GM18502 (cell line): Measurements from ENCODE around the gene GADL1.

Experiments
- ATAC-seq: cut with Tn5 transposase; IDR thresholded peaks from one replicate; pipeline ENCODE4 v1.9.1; 2021; ENCODE audit warnings: mild to moderate bottlenecking; ENCODE audit not compliant: unreplicated experiment, poor library complexity

GADL1 gene

DNA sequence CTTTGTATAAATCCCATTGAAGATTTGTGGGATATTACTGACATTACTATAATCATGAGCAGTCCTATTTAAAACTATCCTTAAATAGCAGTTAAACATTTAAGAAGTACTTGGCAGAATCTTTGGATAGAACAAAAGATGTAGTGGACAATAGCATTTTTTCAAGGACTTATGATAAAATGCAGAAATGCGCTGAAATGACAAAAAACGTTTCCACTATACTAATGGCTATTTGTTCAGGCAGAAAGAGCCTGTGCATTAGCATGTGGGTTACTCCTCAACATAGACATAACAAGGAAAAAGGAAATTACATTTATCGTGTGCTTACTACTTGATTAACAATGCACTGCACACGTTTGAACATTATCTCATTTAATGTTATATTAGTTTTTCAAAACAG, 80.7 kb downstream of the GADL1 start:
- no peak for ATAC-seq

DNA sequence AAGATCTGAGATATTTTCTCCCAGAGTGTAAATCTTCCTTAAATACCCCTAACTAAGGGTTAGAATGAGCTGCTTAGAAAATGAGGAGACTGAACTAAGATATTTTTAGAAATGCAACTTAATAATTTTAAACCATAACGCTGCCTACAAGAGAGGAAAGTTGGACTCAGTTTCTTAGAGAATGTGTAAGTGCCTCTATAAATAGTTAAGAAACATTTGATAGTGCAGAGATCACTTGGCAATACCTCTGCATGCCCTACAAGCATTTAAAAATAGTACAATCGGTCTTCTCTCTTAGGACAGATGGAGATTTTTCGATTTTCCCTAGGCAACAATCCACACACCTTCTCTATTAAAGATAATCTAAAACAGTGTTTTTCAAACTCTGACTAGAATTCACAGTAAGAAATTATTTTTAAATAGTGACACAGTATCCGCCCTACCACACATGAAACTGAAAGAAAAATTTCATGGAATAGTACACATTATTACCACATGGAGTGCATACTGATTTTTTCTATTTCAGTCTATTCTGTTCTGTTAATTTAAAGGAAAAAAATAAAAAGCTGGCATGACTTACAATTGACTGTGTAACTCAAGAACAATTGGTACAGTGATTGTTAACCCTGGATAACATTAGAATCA, 83.2 kb downstream of the GADL1 start:
- no peak for ATAC-seq

DNA sequence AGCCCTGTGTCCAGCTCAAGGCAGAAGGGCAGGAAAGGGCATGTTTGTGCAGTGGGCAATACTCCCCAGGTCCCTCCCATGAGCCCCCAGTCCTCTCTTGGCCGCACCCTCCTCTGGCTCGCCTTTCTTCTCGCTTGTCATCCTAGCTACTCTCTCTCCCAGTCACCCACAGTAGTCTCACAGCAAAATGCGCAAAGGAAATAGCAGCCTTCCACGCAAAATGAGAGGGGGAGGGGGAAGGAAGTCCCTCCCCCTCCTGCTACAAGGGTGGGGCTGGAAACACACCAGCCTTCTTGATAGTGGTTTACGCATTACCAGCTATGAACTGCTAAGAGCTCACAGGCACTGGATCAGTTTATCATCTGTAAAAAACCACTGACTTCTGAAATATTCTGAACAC, 83.8 kb downstream of the GADL1 start:
- ATAC-seq: no peak

DNA sequence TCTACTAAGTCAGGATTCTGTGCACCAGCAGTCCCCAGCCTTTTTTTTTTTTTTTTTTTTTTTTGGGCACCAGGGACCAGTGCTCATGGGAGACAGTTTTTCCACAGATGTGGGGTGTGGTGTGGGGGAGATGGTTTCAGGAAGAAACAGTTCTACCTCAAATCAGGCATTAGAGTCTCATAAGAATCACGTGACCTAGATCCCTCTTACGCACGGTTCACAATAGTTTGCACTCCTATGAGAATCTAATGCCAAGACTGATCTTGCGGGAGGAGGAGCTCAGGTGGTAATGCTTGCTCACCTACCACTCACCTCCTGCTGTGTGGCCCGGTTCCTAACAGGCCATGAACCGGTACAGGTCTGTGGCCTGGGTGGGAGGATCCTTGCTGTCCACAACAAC, 88.8 kb downstream of the GADL1 start:
- no peak for ATAC-seq

DNA sequence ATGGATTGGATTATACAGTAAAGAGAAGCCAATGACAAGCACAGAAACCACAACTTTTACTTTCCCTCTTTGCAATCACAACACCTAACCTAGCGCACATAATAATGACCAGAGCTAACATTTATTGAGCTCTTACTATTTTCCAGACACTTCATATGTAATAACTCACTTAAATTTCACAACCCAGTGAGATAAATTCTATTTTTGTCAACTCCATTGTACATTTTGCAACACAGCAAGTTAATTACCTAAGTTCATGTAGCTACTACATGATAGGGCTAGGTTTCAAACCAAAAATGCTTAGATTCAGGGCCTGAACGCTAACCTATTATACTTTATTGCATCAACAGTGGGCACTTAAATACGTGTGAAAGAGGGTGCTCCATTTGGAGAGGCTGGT, 89.5 kb downstream of the GADL1 start:
- ATAC-seq: no peak

DNA sequence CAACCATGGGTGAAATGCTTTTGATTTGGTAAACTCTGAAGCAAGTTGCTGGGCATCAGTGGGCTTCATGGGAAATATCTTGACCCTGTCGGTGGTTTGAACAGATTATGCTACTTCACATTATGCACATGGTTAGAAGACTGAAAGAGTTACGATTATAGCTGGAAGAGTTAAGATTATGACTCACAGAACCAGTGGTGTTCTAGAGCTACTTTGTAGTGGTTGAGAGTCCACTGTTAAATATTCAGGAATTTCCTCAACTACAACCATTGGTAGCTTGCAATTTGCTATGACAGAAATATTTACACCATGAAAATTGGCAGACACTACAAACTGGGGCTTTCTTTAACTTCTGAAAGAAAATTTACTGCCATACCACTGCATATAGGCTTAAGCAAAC, 99.3 kb downstream of the GADL1 start:
- no peak for ATAC-seq

DNA sequence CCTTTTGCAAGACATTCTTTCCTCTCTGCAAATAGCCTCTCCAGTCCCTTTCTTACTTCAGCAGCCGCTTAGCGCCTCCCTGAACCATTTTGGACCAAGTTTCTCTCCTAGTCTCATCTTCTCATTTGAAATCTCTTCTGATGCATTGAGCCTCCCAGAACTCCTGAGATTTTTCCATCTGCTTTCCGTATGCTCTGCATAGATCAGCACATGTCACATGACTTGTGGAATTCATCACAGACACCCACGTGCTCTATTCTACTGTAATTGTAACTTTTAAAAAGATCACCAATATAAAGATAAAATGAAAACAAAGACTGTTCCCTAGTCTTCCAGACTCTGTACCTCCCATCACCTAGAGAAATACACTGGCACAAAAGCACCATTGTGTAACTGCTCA, 100.7 kb downstream of the GADL1 start:
- no peak for ATAC-seq

DNA sequence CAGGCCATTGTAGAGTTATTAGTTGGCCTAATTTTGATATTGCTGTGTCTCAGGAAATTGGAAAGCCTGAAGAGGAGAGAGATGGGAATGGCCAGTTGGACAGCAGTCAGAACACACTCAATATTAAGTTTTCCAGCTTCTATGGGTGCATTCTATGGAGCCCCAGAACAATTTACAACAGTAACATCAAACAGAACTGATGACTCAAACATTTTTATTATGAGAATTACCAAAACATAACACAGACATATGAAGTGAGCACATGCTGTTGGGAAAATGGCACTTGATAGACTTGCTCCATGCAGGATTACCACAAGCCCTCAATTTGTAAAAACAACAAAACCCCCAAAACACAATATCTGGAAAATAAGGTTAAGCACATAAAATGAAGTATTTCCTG, 104.3 kb downstream of the GADL1 start:
- ATAC-seq: no peak

DNA sequence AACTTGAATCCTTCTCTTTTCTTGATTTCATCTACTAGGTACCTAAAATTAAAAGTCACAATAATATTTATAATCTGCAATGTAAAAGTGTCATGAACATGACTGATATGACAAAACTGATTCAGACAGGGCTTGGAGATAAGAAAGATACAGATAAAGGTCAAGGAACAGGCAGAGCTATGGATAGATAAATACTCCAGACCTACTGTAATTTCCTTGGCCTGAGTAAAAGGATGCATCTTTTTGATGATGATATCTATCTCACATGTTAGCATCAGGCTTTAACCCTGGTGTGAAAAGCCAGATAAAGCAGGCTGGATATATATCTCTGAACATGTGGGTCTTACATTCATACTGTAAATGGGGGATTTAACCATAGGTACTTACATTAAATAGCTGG, 108.1 kb downstream of the GADL1 start:
- no peak for ATAC-seq

DNA sequence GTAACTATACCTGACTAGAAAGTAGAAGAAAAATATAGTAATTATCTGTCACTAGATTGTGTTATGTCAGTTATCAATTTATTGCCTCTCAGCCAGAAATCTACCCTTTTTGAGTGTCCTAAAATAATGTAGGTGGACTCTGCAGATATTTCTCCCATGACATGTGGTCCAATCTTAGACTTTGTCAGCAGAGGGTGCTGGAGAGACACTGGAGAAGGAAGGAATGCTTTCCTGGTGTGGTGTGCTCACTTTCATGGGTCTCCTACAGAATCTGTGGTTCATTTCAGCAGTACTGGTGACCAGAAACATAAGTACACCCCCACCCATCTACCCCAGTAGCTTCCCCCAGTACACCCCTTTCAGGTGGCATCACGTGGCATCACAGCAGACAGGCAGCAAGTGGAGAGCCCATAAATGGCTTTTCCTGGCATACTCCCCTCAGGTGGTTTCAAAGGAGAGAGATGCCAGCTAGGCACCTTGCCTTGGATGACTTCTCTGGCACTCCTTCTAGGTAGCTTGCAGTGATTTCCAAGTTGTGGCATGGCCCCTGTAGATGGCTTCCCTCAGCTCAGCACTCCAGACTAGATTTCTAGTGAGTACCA, 114.7 kb downstream of the GADL1 start:
- no peak for ATAC-seq

DNA sequence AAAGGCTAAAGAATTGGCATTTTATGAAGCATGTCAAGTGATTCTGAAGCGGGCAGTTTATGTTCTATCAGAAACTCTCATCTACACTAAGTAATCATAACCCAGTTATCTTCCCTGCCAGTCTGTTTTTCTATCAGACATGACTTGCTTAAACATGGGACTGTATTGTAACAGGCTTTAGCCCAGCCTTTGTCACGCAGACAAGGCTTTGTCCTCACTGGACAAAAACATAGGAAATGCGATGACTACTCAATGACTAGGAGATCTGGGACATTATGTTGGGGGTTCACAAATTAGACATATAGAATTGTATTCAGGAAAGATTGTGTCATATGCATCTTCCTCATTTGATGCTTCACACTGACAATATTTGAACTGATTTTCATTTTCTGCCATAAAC, 115.5 kb downstream of the GADL1 start:
- ATAC-seq: no peak

DNA sequence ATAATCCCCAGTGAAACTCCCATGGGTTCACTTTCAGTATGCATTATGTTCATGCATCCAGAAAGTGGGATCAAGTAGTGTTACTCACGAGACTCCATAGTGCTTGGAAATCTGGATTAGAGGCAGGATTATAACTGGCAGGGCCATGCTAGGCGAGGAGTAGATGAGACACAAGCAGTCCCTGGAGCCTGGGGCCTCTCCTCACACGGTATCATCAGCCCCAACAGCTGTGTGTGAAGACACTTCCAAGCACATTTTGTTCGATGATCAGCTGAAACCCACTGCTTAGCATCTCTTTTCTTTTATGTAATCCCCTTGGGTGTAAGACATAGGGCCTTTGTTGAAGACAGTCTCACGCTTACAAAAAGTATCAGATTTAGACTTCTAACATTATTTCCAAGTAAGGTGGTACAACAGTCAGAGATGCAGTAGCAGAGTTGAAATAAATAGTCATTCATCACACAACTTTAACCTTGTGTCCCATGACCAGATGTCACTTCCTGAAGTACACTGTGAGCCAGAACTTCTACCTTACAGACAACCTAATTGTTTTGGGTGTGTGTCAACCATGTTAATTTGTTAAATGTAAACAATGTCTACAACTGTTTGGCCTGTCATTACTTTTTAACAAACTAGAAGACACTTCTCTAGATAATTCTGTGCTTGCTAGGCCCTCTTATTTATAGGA, 116.9 kb downstream of the GADL1 start:
- no peak for ATAC-seq

DNA sequence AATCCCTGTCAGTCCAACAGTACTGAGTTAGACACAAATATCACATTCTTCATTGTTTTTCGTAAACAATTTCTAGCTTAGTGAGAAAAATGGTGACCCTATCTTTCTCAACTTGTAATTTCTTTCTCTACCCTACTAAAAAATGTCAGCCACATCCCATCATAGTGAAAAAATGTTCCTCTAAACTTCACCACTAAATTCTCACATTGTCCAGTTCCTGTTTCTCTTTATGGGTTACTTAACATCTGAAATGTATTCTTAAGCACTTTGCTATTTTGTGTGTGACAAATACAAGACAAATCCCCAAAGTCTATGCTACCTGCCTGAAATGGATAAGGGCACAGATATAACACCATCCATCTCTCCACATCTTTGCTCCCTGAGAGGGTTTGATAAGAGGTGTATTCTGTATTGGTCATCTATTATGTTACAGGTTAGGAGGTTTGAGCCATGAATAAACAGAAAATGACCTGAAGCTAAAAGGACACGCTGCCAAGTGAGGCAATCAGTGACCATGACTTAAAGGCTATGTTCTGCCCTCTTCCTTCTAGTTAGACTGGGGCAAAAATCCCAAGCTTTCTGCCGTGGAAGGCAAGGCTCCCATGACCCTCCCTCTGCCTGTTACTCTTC, 118.2 kb downstream of the GADL1 start:
- no peak for ATAC-seq

DNA sequence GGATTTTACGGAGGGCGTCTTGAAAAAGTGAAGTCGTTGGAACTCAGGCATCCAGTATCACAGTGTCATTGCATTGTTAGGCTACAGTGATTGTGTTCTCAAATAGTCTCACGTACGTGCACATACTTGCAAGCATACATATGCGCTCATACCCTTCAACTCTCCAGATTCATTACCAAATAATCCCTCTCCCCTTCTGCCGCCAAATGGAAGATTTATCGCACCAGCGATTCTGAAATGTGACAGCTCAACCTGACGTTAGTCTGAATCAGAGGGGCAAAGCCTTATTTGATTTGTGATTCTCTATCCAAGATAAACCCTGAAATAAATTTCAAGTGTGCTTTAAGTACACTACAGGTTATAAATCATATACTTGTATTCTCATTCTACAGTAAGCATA, 119.4 kb downstream of the GADL1 start:
- ATAC-seq: no peak

DNA sequence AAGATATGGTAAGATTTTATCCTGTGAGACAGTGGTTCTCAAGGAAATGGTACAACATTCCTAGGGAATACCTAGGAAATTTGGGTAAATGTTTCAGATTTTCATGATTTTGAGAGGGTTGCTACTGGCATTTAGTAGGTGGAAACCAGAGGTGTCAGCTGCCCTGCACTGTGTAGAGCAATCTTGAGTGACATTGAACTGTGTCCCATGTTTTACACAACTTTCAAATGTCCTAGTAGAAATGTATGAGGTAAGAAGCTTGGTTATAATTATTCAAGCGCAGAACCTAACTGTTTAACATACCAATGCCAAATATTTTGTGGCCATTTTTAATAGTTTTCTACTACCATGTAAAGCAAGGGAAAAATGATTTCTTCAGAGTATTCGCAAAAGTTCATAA, 120.4 kb downstream of the GADL1 start:
- no peak for ATAC-seq

DNA sequence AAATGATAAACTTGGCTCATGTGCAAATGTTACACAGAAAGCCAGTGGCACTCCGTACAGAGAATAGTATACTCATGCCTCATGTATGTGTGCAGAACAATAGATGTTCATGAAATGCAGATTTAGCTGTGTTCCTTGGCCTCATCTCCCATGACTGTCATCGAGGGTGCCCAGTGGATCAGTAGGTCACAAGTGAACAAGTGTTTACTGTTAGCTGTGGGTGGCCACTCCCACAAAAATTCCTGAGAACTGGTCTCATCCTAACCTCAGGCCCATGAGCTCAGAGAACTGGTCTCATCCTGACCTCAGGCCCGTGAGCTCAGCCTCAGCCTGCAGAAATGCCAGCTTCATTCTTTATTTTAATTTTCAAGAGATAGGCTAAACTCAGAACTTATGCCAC, 124.1 kb downstream of the GADL1 start:
- ATAC-seq: no peak

DNA sequence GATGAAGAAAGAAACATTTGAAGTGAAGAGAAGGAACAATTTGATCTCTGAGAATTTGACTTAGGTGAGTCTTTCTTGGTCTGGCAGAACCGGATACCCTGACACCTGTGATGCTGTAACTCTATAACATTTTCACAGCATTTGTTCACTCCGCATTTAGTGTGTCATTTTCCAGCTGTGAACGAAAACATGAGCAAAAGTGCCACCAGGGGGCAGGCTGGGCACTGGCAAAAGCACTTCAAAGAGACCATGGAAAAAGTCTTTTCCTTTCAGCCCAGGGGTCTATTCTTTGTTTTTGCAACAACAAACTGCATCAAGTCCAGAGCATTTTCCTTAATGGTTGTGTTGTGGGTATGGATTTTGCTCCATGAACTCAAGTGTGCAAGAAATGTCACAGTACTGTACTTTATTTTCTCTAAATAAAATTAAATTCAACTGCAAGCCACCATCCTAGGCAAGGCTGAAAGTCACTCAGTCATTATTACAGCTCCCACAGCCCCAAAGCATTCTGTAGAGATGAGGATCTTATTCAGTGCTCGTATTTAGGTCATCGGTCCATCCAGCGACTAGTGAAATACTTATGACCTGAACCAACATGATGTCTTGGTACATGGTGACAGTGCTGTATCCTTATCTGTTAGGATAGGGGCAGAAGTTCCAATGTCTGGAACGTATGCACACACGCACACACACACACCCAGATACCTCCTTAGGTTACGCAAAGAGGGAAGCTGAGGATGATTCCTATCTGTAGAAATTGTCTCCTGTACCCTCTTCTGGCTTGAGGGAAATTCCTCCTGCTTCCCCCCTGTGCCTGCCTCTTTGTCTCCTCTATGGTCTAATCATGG, 125.5 kb downstream of the GADL1 start:
- no peak for ATAC-seq

DNA sequence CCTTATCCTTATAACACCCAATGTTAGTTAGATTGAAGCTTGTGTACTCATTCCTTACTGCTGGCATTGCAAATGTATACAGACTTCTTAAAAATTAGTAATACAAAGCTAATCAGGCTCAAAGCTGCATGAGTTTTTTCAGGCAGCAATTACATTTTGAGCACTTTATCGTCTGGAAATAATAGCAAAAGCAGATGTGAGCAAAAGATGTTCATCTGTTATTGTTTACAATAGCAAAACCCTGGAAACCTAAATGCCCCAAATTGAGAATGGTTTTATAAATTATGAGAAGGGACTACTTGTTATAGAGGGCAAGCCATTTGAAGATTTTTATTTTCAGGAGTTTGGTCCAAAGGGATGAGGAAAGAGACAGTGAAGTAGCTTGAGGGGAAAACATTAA, 126.4 kb downstream of the GADL1 start:
- no peak for ATAC-seq

DNA sequence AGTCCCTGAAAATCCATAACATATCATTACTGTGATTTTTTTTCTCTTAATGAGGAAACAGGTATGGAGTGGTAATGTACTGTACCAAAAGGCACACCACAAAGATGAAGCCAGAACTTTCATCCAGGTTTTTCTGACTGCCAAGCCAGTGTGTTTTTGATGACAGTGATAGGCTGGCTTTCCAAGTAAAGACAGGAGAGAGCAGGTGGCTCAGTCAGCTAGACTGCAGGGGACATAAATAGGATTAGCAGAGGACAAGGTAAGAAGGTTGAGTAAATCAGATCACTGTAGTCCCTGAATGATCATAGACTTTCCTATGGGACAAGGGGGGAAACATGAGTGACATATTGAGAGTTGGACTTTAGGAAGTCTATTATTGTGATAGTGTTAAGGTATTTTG, 127.9 kb downstream of the GADL1 start:
- ATAC-seq: no peak

DNA sequence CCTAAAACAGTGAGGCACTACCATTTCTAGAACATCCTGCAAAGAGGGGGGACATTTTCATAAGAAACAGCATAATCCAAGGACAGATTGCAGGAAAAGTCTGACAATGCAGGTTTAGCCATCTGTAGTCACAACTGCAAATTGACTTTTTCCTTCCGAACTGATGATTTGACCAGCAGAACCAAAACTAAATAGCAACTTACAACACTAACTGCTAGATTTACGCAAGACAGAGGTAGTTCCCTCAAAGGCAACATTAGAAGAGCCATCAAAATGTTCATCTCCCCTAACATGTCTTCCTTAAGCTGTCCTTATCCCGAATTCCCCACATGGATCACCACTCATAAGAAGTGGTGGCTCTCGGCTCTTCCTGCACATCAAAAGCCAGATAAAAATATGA, 129.6 kb downstream of the GADL1 start:
- no peak for ATAC-seq

DNA sequence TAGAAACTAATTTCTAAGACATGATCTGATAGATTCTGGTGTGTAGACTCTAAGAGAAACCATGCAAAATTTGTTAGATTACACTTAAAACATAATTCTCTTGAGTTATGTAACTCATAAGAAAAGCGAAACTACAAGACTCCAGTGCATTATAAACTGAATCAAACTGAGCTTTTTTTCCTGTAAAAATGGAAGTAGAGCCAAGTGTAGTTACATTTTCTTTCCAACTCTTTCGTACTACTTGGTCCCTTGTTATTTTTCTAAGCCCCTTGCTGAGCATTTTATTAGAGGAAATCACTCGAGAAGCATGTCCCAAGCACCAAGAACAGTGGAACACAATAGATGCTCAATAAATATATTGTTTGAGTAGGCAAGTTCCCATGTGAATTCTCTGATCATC, 130.2 kb downstream of the GADL1 start:
- no peak for ATAC-seq
